Neural progenitor cell (in vitro differentiated cells): ENCODE data around the gene KLRF1.

Source experiments
- CTCF ChIP-seq: fragments of 200-600 bp; sonication (generic); IDR thresholded peaks from 2 replicates; pipeline ENCODE4 v1.5.1; 2017; ENCODE audit warnings: antibody characterized with exemption, mild to moderate bottlenecking
- EZH2 ChIP-seq: fragments of 200-600 bp; sonication (generic); IDR thresholded peaks from 2 replicates; pipeline ENCODE4 v1.6.1; 2017; ENCODE audit warnings: antibody characterized with exemption, mild to moderate bottlenecking, moderate library complexity

- TF ChIP-seq CTCF (no peak), EZH2 (no peak)
Measured at GRCh38 chr12:9792961-9793617, 34.2 kb upstream of the KLRF1 start.
